ENCODE data around the gene TGFB1I1. TPM values are rescaled to one million over a fixed set of nuclear protein-coding genes. Genes with fewer than 3 reads are reported as not detected.

Gene TGFB1I1
- total and polyA plus RNA-seq, 2 of the 13 experiments (the other 11 are each of a cell fraction or from before 2014, with no cell fraction given) = 0.80 to 2.9 TPM

DNA sequence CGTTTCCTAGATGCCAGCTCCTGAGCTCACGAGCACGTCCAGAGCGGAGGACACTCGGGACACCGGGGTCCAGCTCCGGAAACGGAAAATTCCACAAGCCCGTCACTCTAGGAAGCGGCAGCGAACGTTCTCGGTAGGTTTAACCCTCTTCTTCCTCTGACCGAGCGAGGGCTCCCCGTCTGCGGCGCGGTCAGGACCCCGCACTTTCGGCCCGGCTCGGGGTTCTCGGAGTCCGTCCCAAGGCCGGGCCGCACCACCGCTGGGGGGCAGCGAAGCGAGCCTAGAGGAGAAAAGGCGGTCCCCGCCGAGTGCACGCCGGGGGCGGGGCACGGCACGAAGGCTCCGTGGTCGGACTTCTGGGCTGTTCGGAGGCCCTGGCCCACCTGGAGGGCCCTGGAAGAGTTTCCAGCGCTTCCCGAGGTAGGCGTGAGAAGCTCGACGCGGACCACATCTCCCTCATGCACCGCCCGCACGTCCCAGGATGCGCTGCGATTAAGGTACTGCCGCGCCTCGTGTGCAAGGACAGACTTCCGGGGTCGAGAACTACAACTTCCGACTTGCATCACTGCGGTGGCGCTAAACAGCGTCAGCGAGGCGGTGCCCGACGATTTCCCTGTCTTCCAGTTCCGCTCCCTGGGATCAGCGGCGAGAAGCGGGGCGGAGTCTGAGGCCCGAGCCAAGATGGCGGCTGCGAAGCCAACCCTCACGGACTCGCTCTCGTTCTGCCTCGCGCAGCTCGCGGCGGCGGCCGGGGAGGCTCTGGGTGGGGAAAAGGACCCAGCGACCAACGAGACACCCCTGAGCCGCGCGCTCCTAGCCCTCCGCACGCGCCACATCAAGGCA lies 12.9 kb upstream of the TGFB1I1 start, which contains the start of gene ARMC5 (continued):
- TF ChIP-seq SP2 (CRISPR knock-in tag; IDR thresholded peaks at IDR 0.05) = peak; percentile 67
- no peak for TF ChIP-seq BHLHE40 (IDR thresholded peaks at IDR 0.05; ENCODE audit: low read length)
- no peak for TF ChIP-seq SETDB1 (CRISPR knock-in tag; IDR thresholded peaks at IDR 0.05; ENCODE audit: borderline replicate concordance)
- TF ChIP-seq ZNF749 (CRISPR knock-in tag; IDR thresholded peaks at IDR 0.05; ENCODE audit: borderline replicate concordance) = peak; percentile 93; the same call in 1 of the 2 replicates
- TF ChIP-seq STAG1 (CRISPR knock-in tag; IDR thresholded peaks at IDR 0.05) = peak; percentile 47
- TF ChIP-seq, protein P1, sequence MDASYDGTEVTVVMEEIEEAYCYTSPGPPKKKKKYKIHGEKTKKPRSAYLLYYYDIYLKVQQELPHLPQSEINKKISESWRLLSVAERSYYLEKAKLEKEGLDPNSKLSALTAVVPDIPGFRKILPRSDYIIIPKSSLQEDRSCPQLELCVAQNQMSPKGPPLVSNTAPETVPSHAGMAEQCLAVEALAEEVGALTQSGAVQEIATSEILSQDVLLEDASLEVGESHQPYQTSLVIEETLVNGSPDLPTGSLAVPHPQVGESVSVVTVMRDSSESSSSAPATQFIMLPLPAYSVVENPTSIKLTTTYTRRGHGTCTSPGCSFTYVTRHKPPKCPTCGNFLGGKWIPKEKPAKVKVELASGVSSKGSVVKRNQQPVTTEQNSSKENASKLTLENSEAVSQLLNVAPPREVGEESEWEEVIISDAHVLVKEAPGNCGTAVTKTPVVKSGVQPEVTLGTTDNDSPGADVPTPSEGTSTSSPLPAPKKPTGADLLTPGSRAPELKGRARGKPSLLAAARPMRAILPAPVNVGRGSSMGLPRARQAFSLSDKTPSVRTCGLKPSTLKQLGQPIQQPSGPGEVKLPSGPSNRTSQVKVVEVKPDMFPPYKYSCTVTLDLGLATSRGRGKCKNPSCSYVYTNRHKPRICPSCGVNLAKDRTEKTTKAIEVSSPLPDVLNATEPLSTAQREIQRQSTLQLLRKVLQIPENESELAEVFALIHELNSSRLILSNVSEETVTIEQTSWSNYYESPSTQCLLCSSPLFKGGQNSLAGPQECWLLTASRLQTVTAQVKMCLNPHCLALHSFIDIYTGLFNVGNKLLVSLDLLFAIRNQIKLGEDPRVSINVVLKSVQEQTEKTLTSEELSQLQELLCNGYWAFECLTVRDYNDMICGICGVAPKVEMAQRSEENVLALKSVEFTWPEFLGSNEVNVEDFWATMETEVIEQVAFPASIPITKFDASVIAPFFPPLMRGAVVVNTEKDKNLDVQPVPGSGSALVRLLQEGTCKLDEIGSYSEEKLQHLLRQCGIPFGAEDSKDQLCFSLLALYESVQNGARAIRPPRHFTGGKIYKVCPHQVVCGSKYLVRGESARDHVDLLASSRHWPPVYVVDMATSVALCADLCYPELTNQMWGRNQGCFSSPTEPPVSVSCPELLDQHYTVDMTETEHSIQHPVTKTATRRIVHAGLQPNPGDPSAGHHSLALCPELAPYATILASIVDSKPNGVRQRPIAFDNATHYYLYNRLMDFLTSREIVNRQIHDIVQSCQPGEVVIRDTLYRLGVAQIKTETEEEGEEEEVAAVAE (CRISPR knock-in tag; IDR thresholded peaks at IDR 0.05; ENCODE audit: borderline replicate concordance) = peak; percentile 64; the same call in 1 of the 2 replicates
- TF ChIP-seq BRCA1 (CRISPR knock-in tag; IDR thresholded peaks at IDR 0.05) = no peak
- TF ChIP-seq SUZ12 (IDR thresholded peaks at IDR 0.05; ENCODE audit: low read depth, low read length) = peak; percentile 59
- TF ChIP-seq, protein P2, sequence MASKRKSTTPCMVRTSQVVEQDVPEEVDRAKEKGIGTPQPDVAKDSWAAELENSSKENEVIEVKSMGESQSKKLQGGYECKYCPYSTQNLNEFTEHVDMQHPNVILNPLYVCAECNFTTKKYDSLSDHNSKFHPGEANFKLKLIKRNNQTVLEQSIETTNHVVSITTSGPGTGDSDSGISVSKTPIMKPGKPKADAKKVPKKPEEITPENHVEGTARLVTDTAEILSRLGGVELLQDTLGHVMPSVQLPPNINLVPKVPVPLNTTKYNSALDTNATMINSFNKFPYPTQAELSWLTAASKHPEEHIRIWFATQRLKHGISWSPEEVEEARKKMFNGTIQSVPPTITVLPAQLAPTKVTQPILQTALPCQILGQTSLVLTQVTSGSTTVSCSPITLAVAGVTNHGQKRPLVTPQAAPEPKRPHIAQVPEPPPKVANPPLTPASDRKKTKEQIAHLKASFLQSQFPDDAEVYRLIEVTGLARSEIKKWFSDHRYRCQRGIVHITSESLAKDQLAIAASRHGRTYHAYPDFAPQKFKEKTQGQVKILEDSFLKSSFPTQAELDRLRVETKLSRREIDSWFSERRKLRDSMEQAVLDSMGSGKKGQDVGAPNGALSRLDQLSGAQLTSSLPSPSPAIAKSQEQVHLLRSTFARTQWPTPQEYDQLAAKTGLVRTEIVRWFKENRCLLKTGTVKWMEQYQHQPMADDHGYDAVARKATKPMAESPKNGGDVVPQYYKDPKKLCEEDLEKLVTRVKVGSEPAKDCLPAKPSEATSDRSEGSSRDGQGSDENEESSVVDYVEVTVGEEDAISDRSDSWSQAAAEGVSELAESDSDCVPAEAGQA (IDR thresholded peaks at IDR 0.05; ENCODE audit: low read depth) = peak; percentile 99
- TF ChIP-seq, protein P2 (CRISPR knock-in tag; IDR thresholded peaks at IDR 0.05; ENCODE audit: borderline replicate concordance) = no peak; the same call in none of the 2 replicates
- peak; percentile 10 for TF ChIP-seq PPARG (CRISPR knock-in tag; conservative IDR thresholded peaks at IDR 0.05)
- TF ChIP-seq ZNF235 (CRISPR knock-in tag; IDR thresholded peaks at IDR 0.05; ENCODE audit: borderline replicate concordance) = peak; percentile 90; the same call in 1 of the 2 replicates
- TF ChIP-seq ZBTB8A (CRISPR knock-in tag; IDR thresholded peaks at IDR 0.05; ENCODE audit: borderline replicate concordance, low read depth) = peak; percentile 65; the same call in 1 of the 2 replicates
